NCI-H2171 treated with DMSO at 0.1 percent for 48 hours (cell line): ENCODE measurements around the gene TANGO2.

ENCODE experiments used
- DNase-seq: peaks from one replicate; lab custom pipeline; 2025; lab: John Stamatoyannopoulos, UW

TANGO2 gene

DNA sequence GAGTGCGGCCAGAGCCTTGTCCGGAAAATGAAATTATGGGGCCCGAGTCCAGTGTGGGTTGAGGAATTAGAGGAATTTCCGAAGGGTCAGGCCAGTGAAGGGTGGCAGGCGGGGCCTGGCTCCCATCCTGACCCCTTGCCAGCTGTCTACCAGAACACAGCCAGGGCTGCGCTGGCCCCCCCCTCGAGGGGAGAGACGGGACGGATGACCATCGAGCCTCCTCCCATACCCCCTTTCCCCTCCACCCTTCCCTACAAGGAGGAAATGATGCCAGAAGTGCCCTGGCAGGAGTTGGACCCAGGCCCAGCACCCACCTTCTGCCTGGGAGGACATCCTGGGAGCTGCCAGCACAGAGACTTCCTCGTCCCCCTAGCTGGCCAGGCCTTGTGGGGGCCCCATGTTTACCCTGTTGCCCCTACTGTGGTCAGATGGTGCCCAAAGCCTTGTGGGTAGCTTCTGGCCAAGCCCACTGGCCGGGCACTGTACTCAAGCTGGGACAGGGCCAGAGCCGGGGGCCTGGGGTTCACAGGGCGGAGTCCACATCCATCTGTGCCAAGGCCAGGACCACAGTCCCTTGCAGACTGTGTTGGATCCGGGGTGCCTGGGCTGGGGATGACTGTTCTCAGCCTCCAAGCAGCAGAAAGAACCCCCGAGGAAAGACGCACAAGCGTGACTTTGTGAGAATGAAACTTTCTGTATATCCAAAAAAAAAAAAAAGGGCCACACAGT is 25.1 kb upstream of the TANGO2 start:
- no peak for DNase-seq

DNA sequence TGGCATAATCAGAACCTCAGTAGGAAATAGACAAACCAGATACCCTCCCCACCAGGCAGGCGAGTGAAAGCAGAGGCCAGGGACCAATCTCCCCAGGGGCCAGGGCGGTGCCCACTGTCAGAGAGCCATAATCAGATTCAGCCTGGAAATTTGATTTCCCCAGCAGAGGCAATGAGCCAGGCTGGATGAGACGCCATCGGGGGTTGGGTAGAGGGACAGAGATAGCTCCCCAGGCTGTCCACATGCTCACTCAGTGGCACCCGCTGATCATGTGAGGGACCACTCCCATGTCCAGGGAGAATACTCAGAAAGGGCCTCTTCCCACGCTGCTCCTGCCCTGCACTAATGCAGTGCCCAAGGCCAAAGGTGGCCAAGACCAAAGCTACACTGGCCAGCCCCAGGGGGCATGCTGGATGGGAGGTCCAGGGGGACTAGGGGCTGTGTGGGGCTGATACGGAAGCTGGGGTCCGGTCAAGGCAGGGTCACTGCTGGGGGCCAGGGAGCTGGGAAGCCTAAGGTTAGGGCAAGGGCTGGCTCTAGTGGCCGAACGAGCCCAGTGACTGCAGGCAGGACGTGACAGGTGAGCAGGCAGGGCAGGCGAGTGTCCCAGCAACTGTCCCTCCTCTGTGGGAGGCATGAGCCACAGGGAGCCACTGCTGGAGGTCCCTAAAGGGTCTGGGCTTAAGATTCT is 24.1 kb upstream of the TANGO2 start:
- no peak for DNase-seq

DNA sequence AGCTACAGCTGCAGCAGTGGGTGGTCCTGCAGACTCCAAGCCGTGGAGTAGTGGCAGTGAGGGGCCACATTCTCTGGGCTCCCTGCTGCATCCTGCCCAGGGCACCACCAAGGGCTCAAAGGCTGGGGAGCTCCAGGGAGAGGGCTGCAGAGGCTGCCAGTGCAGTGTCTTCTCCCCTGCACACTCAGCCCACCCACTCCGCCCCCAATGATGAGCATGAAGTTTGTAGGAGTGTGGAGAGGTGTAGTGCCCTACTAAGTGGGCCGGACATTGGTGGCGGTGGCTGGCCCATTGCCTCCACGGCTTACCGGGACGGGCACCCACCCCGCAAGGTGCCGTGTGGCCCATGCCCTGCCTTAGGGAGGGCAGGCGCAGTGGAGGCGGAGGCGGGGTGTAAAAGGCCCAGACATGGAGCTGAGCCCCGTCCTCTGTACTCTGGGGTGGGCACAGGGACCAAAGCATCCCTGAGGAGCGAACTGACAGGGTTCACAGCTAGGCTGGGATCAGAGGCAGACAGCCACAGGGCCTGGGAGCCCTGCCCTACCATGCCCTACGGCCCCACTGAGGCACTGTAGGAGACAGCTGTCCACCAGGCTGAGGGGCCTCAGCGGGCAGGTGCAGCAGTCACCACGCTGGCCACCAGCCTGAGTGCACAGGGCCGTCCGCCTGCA is 23.2 kb upstream of the TANGO2 start:
- no peak for DNase-seq

- no peak for DNase-seq
These were observed 22.5 kb upstream of the TANGO2 start for GRCh38 chr22:19998232-19998951.

DNA sequence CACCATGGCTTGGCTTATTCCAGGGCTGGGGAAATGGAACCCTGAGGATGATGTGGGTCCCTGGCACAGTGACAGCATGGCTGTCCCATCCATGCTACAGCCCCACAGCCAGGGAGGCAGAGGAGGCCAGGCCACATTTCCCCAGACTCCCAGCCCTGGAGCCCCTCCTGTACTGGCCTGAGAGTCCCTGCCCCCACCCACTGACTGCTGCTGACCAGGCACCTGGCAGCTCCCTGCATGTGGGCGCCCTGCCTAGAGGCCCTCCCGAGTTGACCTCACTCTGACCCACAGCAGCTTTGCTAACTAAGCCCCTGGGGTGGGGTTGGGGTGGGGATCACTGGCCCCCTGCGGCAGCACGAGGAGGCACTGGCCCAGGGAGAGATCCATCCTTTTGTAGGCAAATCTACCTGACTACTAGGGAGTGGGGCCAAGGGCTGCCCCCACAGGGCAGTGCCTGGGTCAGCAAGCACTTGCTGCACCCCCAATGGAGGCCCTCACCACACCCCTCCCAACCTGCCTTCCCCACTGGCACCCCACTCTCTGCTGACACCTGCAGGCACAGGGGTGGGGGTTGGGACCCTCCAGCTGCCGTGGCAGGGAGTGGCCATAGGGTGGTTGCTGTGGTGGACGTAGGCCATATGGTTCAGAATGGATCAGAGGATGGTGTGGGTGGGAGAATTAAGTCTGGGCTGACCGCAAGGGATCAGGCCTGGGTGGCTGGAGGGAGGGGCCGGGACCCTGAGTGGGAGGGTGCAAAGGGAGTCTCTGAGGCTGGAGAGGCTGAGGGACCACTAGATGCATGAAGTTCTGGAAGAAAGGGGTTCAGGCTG is 21.7 kb upstream of the TANGO2 start:
- DNase-seq = no peak

- DNase-seq = no peak
These were observed 20.4 kb upstream of the TANGO2 start for GRCh38 chr22:20000246-20001081.

- DNase-seq = no peak
These were observed 19.8 kb upstream of the TANGO2 start for GRCh38 chr22:20001082-20001638.

GRCh38 chr22:20002128-20002527 is 18.8 kb upstream of the TANGO2 start:
- no peak for DNase-seq

- DNase-seq = no peak
These were observed 18.3 kb upstream of the TANGO2 start for GRCh38 chr22:20002636-20003035.

- DNase-seq = no peak
These were observed 17.6 kb upstream of the TANGO2 start for GRCh38 chr22:20003304-20003703.

DNA sequence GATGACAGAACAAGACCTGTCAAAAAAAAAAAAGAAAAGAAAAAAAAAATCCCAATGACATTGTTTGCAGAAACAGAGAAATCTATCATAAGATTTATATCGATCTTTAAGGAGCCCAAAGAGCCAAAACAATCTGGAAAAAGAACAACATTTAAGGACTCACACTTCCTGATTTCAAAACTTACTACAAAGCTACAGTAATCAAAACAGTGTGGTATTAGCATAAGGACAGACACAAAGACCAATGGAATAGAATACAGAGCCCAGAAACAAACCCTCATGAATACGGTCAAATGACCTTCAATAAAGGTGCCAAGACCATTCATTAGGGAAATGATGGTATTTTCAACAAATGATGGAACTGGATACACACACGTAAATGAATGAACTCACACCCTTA is 16.4 kb upstream of the TANGO2 start:
- no peak for DNase-seq

DNA sequence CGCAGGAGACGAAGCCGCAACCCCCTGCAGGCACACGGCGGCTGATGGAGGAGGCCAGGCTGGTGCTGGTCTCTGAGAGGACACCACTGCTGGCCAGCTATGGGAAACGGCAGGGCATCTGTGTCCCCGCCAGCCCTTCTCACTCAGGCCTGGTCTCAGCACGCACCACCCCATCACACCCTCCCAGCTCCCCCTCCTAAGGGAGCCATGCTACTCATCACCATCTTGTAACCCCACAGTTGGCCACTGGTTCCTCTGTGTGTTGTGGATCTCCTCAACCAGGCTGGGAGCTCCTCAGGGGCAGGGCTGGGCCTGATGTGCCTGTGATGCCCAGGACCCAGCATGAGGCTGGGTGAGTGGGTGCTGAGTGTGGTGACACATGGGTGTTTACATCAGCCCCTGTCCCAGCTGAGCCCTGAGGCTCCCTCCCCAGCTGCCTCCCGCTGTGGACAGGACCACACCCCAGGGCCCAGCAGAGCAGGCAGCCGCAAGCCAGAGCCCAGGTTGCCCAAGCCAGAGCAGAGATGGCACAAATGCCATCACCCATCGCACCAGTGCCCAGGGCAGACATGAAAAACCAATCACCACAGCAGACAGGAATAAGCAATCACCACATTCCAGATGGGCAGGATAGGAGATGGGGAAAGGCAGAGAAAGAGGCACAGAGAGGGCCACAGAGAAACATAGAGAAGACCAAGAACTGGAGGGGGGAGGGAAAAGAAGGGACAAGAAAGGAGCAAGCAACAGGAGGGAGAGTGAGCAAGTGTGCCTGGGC is 12.5 kb upstream of the TANGO2 start:
- DNase-seq = no peak

GRCh38 chr22:20009018-20009491 is 11.9 kb upstream of the TANGO2 start:
- DNase-seq = no peak

GRCh38 chr22:20009582-20010306 is 11.2 kb upstream of the TANGO2 start:
- DNase-seq = no peak

DNA sequence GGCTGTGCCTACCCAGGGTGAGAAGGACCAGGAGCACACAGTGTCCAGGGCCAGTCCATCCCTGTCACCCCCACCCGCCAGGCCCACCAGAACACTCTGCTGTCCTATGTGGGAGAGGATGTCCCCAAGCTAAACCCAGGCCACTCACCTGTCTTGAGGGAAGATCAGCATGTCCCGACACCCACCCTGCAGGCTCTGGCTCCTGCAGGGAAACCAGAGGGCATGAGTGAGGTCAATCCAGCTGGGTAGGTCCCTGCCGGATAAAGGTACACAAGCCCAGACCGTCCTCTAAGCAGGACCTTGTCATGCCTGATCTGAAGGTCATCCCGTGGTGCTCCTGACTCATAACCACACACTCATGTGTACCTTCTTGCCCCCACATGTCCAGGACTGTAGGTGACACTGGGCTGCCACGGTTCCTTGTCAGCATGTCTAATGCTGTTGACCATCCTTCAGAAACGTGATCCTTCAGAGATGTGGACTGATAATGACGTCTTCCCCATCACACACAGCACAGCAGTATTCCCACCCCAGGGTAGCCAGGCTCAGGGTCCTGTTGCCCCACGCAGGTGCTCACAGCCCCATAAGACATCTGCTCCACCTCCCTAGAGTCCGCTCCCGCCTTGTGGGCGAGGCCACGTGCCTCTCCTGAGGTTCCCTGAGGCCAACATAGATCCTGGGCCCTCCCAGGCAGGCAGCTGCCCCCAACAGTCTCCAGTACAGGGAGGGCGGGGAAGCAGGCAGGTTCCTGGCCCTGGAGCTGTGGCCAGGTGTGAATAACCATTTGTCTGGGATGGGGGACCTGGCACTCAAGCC is 10.4 kb upstream of the TANGO2 start:
- DNase-seq = no peak

DNA sequence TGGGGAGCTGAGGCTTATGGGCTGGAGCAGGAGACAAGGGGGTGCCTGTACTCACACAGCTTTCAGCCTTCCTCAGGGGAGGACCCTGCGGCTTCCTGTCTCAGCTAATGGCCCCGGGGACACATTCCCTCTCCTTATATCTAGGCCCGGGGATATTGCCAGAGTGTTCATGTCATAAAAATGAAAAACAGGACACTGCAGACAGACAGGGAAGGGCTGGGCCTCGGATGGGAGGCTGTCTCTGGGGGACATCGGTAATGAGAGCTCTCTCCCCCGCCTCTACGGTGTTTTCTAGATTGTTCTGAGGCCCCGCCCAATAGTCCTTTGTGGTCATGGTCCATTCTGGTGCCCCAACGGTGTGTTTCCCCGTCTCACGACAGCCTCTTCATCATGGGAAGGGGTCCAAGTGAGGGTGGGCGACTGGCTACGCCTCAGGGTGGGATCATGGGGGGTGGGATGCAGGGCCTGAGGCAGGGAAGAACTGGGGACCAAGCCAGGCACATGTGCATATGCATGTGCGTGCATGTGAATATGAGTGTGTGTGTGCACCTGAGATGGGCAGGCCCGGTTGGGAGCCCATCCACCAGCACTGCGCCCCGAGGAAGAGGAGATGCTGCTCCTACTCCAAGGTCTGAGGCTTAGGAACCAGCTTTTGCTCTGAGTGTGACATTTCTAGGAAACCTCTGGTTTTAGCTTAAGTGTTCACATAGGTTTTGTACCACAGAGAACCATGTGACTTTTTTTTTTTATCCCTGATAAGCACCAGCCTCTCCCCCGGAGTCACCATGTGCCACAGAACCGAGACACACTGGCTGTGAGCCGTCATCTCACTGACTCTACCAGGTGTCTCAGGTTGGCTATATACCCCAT is 9.6 kb upstream of the TANGO2 start:
- no peak for DNase-seq
